ENCODE data around the gene PCTP.

The PCTP gene

GRCh38 chr17:55709440-55709839, 41.4 kb upstream of the PCTP start:
- TF ChIP-seq CTCF (IDR thresholded peaks at IDR 0.05; ENCODE audit: low read depth, low read length, missing control alignments), result no peak
- no peak for DNase-seq (ENCODE audit: low read depth)
- H3K4me3 ChIP-seq (ENCODE audit: low read depth, low read length), result no peak overlapping the region

DNA sequence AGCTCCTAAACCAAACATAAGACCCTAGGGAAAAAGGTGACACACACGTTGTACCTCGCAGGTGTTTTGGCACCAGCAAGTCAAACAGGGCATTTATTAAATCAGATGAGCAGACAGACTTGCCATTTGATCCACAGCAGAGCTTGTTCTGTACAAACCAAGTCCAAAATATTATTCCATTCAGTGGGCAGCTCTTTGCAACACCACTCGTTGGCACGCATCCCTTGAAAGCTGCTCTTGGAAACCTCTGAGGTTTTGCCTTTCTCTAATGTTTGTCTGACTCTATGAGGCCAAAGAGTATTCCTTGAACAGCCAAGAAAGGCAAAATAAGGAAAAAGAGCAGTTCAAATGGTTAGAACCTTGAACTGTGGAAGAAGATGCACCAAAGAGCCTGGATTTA, 40.9 kb upstream of the PCTP start:
- DNase-seq (ENCODE audit: low read depth), result no peak
- H3K4me3 ChIP-seq (ENCODE audit: low read depth, low read length), result no peak overlapping the region
- no peak for TF ChIP-seq CTCF (IDR thresholded peaks at IDR 0.05; ENCODE audit: low read depth, low read length, missing control alignments)

GRCh38 chr17:55710410-55710809, 40.4 kb upstream of the PCTP start:
- TF ChIP-seq CTCF (IDR thresholded peaks at IDR 0.05; ENCODE audit: low read depth, low read length, missing control alignments), result no peak
- DNase-seq (ENCODE audit: low read depth), result no peak
- no peak overlapping the region for H3K4me3 ChIP-seq (ENCODE audit: low read depth, low read length)

- DNase-seq (ENCODE audit: low read depth), result no peak
- TF ChIP-seq CTCF (IDR thresholded peaks at IDR 0.05; ENCODE audit: low read depth, low read length, missing control alignments), result no peak
- H3K4me3 ChIP-seq (ENCODE audit: low read depth, low read length), result no peak overlapping the region
Measured at GRCh38 chr17:55710829-55711496, 39.9 kb upstream of the PCTP start.

DNA sequence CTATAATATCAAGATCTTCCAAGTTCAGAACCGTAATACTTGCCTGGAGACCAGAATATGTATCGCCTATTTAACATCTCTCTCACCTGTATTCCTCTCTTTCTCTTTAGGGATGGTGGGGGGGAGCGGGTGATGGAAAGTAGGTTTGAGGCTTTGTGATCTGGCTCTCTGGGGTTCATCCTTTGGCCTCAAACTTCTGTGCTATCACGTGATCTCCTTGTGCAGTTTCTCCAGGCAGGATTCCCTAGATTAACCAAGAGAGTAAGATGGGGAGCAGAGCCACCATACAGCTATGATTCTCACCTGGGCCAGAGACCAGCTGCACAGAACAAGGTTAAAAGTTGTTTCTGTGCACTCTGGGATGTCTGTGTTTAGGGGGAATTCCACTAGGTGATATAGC, 33.4 kb upstream of the PCTP start:
- H3K4me3 ChIP-seq (ENCODE audit: low read depth, low read length), result no peak overlapping the region
- TF ChIP-seq CTCF (IDR thresholded peaks at IDR 0.05; ENCODE audit: low read depth, low read length, missing control alignments), result no peak
- DNase-seq (ENCODE audit: low read depth), result no peak

- DNase-seq (ENCODE audit: low read depth), result no peak
- peak; percentile 72 for TF ChIP-seq CTCF (IDR thresholded peaks at IDR 0.05; ENCODE audit: low read depth, low read length, missing control alignments)
Measured at GRCh38 chr17:55717898-55718735, 32.7 kb upstream of the PCTP start.

More at GRCh38 chr17:55717898-55718735, 32.7 kb upstream of the PCTP start:
- H3K4me3 ChIP-seq (ENCODE audit: low read depth, low read length), result no peak overlapping the region
